Endothelial cell of umbilical vein (primary cell): ENCODE results near the gene SMPX. TPM values are rescaled to one million over a fixed set of nuclear protein-coding genes. Genes with fewer than 3 reads are reported as not detected.

Experiments
- BruUV-seq: library from RNA; stranded (reverse); fragments of 400-500 nt; replicated peaks from 2 replicates; lab custom pipeline; 2021; lab: Mats Ljungman, UMichigan
- CTCF ChIA-PET: fragments of 300-600, 350-600 bp; sonication (Branson Sonifier 250); formaldehyde crosslinking; loops from one replicate; lab custom pipeline; 2021; ENCODE audit warnings: antibody characterized with exemption, inconsistent platforms; lab: Charles Lee
- POLR2A ChIA-PET: fragments of 300-600, 350-600 bp; sonication (Branson Sonifier 250); formaldehyde crosslinking; loops from one replicate; lab custom pipeline; 2021; ENCODE audit warnings: antibody characterized with exemption, inconsistent platforms; lab: Charles Lee
- DNase-seq: peaks from one replicate; pipeline ENCODE4 v3.0.0-alpha.2; 2011; ENCODE audit warnings: low read depth, low spot score
- FAIRE-seq: peaks from 2 replicates; lab custom pipeline; 2011; peaks lifted over from hg19 to GRCh38; lab: Jason Lieb, UNC
- H2AFZ ChIP-seq: 2 replicates; pipeline ENCODE4 v1.6.0; 2012; ENCODE audit warnings: low read depth, low read length, control low read depth, inconsistent platforms
- H3K27ac ChIP-seq: 2 replicates; pipeline ENCODE4 v1.5.1; 2011; ENCODE audit warnings: low read depth, mild to moderate bottlenecking, control low read depth, low read length, moderate library complexity; ENCODE audit not compliant: insufficient read depth
- H3K27me3 ChIP-seq, 2 experiments: 2 replicates each; pipeline versions ENCODE4 v1.6.0 to v1.6.1; 2011; ENCODE audit warnings: low read length in 2 of 2, mixed read lengths in 1 of 2; ENCODE audit not compliant: control insufficient read depth in 2 of 2, insufficient read depth in 2 of 2
- H3K36me3 ChIP-seq, 2 experiments: 2 replicates in 1 of 2; 3 replicates in 1 of 2; pipeline ENCODE4 v1.5.1; 2011; ENCODE audit warnings: low read length in 2 of 2, mild to moderate bottlenecking in 1 of 2, moderate library complexity in 1 of 2; ENCODE audit not compliant: control insufficient read depth in 2 of 2, insufficient read depth in 2 of 2; ENCODE audit errors: extremely low read depth in 1 of 2
- H3K4me1 ChIP-seq: 3 replicates; pipeline ENCODE4 v1.5.1; 2011; ENCODE audit warnings: mild to moderate bottlenecking, low read length; ENCODE audit not compliant: control insufficient read depth, insufficient read depth; ENCODE audit errors: extremely low read depth
- H3K4me2 ChIP-seq: 2 replicates; pipeline ENCODE4 v1.6.1; 2011; ENCODE audit warnings: low read length, control low read depth, mixed read lengths; ENCODE audit not compliant: insufficient read depth
- H3K4me3 ChIP-seq, 3 experiments: fragments of 200-600 bp in 1 of 3; sonication (generic), shearing (Covaris generic) in 1 of 3; replicated peaks in 1 of 3; 2 replicates each; pipeline ENCODE4 v1.5.1; 2011 to 2016; ENCODE audit warnings: control low read depth in 3 of 3, low read length in 3 of 3, mild to moderate bottlenecking in 2 of 3, inconsistent platforms in 1 of 3, low read depth in 1 of 3, moderate library complexity in 1 of 3; ENCODE audit not compliant: insufficient read depth in 1 of 3
- H3K79me2 ChIP-seq: 2 replicates; pipeline ENCODE4 v1.6.0; 2012; ENCODE audit warnings: low read length, inconsistent platforms; ENCODE audit not compliant: control insufficient read depth, insufficient read depth
- H3K9ac ChIP-seq: replicated peaks from 2 replicates; pipeline ENCODE3; 2011; ENCODE audit warnings: low read length, control low read depth; ENCODE audit not compliant: insufficient read depth; ENCODE audit errors: extremely low read depth
- H3K9me1 ChIP-seq: replicated peaks from 3 replicates; pipeline ENCODE4 v1.6.0; 2011; ENCODE audit warnings: mild to moderate bottlenecking, low read length; ENCODE audit not compliant: control insufficient read depth, insufficient read depth; ENCODE audit errors: extremely low read depth
- H3K9me3 ChIP-seq: replicated peaks from 2 replicates; pipeline ENCODE4 v1.5.1; 2012; ENCODE audit warnings: low read length, inconsistent platforms; ENCODE audit not compliant: control insufficient read depth, insufficient read depth
- H4K20me1 ChIP-seq: replicated peaks from 2 replicates; pipeline ENCODE3; 2011; ENCODE audit warnings: mild to moderate bottlenecking, low read length; ENCODE audit not compliant: control insufficient read depth, insufficient read depth; ENCODE audit errors: extremely low read depth
- CTCF ChIP-seq, 2 donors: IDR thresholded peaks; 1 replicate in 1 of 2; 2 replicates in 1 of 2; pipeline ENCODE4 v1.5.1; 2011; ENCODE audit warnings: low read length in 2 of 2, mild to moderate bottlenecking in 2 of 2, moderate library complexity in 2 of 2, control low read depth in 1 of 2, inconsistent platforms in 1 of 2, low read depth in 1 of 2; ENCODE audit not compliant: insufficient read depth in 1 of 2; ENCODE audit errors: extremely low read depth in 1 of 2
- EZH2 ChIP-seq: IDR thresholded peaks from 2 replicates; pipeline ENCODE4 v1.6.1; 2012; ENCODE audit warnings: borderline replicate concordance, low read depth, mild to moderate bottlenecking, moderate library complexity, low read length, inconsistent platforms; ENCODE audit not compliant: severe bottlenecking
- FOS ChIP-seq: IDR thresholded peaks from 2 replicates; pipeline ENCODE4 v1.6.1; 2011; ENCODE audit warnings: mild to moderate bottlenecking, low read length, moderate library complexity, borderline replicate concordance; ENCODE audit not compliant: insufficient read depth
- GATA2 ChIP-seq: IDR thresholded peaks from 2 replicates; pipeline ENCODE4 v1.7.0; 2011; ENCODE audit warnings: low read depth, mild to moderate bottlenecking, moderate library complexity, mixed read lengths, low read length; ENCODE audit not compliant: insufficient read length, insufficient read depth
- JUN ChIP-seq: IDR thresholded peaks from 2 replicates; pipeline ENCODE4 v1.6.1; 2011; ENCODE audit warnings: borderline replicate concordance, low read depth; ENCODE audit not compliant: insufficient read length, insufficient read depth
- MAX ChIP-seq: IDR thresholded peaks from 2 replicates; pipeline ENCODE4 v1.6.1; 2011; ENCODE audit not compliant: insufficient read depth, insufficient read length
- MYC ChIP-seq: IDR thresholded peaks from one replicate; pipeline ENCODE4 v1.6.1; 2011; ENCODE audit warnings: mild to moderate bottlenecking, low read depth, low read length
- POLR2A ChIP-seq: IDR thresholded peaks from 2 replicates; pipeline ENCODE4 v1.6.1; 2012; ENCODE audit warnings: low read depth, mild to moderate bottlenecking, control low read depth, low read length
- POLR2AphosphoS5 ChIP-seq: IDR thresholded peaks from 2 replicates; pipeline ENCODE4 v1.6.1; 2012; ENCODE audit warnings: low read depth, mild to moderate bottlenecking, control low read depth, low read length, moderate library complexity; ENCODE audit not compliant: insufficient read depth
- dilution Hi-C: fragments of 300-500 bp; cut with MboI; formaldehyde crosslinking; loops from one replicate; pipeline ENCODE4 v1.15.0; 2019; ENCODE audit warnings: low sequenced_read_pairs; ENCODE audit not compliant: extremely low pct_ligation_motif_present
- intact Hi-C: fragments of 100-400 bp; cut with micrococcal nuclease; formaldehyde crosslinking; loops from one replicate; pipeline ENCODE4 v1.10.0; 2022
- polyA plus RNA-seq, 4 experiments: library from polyadenylated mRNA; depleted of rRNA in 3 of 4; stranded (reverse) in 3 of 4; unstranded in 1 of 4; fragments of >200 nt; gene quantifications; 2 replicates each; pipeline versions ENCODE4 v1.2.1 to v1.2.3, GENCODE V29; 2011 to 2012; ENCODE audit warnings: missing spikeins in 1 of 4
- total RNA-seq: library from RNA; stranded (reverse); gene quantifications from 2 replicates; pipeline ENCODE4 v1.2.3, GENCODE V29; 2021

Gene SMPX
- total and polyA plus RNA-seq, 2 donors (not counting 3 experiments of a cell fraction or from before 2014, with no cell fraction given): not detected

GRCh38 chrX:21715337-21715736 lies 42.6 kb downstream of the SMPX start:
- Histone ChIP-seq H3K27ac (no peak overlapping the region), H3K27me3 (no peaks in the 10 kb centered on the region), H3K9me1 (no peaks in the 10 kb centered on the region), H3K9me3 (no peaks in the 10 kb centered on the region), H3K4me2 (no peak overlapping the region), H3K36me3 (no peaks in the 10 kb centered on the region), H2AFZ (no peak overlapping the region), H3K79me2 (no peaks in the 10 kb centered on the region), H3K9ac (no peak overlapping the region), H3K4me3 (no peak overlapping the region), H4K20me1 (no peaks in the 10 kb centered on the region), H3K4me1 (no peaks in the 10 kb centered on the region)
- dilution Hi-C loops: no loop called here
- no peak for TF ChIP-seq POLR2A
- TF ChIP-seq GATA2: no peak
- TF ChIP-seq FOS: no peak
- no peak for TF ChIP-seq MAX
- no peak for TF ChIP-seq POLR2AphosphoS5
- TF ChIP-seq CTCF (IDR thresholded peaks at IDR 0.05; ENCODE audit: extremely low read depth in 1 of 2, insufficient read depth in 1 of 2, low read depth in 1 of 2, low read length in 2 of 2): no peak
- TF ChIP-seq MYC: no peak
- no peak for TF ChIP-seq JUN
- TF ChIP-seq EZH2: no peak
- POLR2A ChIA-PET: no interaction called here
- intact Hi-C loops: no loop called here
- DNase-seq: no peak
- CTCF ChIA-PET: no interaction called here
- FAIRE-seq: no peak
- BruUV-seq: no TSS peak
